NCI-H2196 (cell line): ENCODE results near the gene OTOP1.
"Not testable (repeated sequence)": the region's sequence is repeated elsewhere in the genome, so short reads cannot be mapped to it uniquely, and the experiment has no call there.

Experiments used
- DNase-seq: peaks from one replicate; lab custom pipeline; 2025; ENCODE audit not compliant: unreplicated experiment; lab: John Stamatoyannopoulos, UW

OTOP1 gene

GRCh38 chr4:4165701-4166392 lies 60.9 kb downstream of the OTOP1 start:
- not testable (repeated sequence) for DNase-seq

- not testable (repeated sequence) for DNase-seq
Observed at GRCh38 chr4:4164532-4165173, 62.1 kb downstream of the OTOP1 start.

GRCh38 chr4:4162186-4162585 lies 64.5 kb downstream of the OTOP1 start:
- not testable (repeated sequence) for DNase-seq

- not testable (repeated sequence) for DNase-seq
Observed at GRCh38 chr4:4160956-4161665, 65.6 kb downstream of the OTOP1 start.

- DNase-seq = peak; percentile 13
Observed at GRCh38 chr4:4145622-4146021, 81.1 kb downstream of the OTOP1 start.

- DNase-seq = not testable (repeated sequence)
Observed at GRCh38 chr4:4143376-4143775, 83.4 kb downstream of the OTOP1 start.

GRCh38 chr4:4142679-4143078 lies 84.0 kb downstream of the OTOP1 start:
- DNase-seq = peak; percentile 8

GRCh38 chr4:4141186-4141585 lies 85.5 kb downstream of the OTOP1 start:
- not testable (repeated sequence) for DNase-seq
